B cell (primary cell): Measurements from ENCODE around the gene SSR3. TPM values are rescaled to one million over a fixed set of nuclear protein-coding genes. Genes with fewer than 3 reads are reported as not detected.

Experiments
- ATAC-seq: fragments of 200-7000 bp; cut with Tn5 transposase; one replicate; pipeline ENCODE4 v1.10.0; 2021; ENCODE audit warnings: low read depth, mild to moderate bottlenecking, moderate number of reproducible peaks, moderate library complexity
- CTCF ChIA-PET: fragments of 350-600 bp; sonication (Branson Sonifier 250); formaldehyde crosslinking; loops from one replicate; lab custom pipeline; 2021; ENCODE audit warnings: antibody characterized with exemption, inconsistent platforms; lab: Charles Lee
- POLR2A ChIA-PET: fragments of 350-600 bp; sonication (Branson Sonifier 250); formaldehyde crosslinking; loops from one replicate; lab custom pipeline; 2021; ENCODE audit warnings: antibody characterized with exemption; lab: Charles Lee
- DNase-seq: peaks from one replicate; pipeline ENCODE4 v3.0.0; 2013
- H2AFZ ChIP-seq: 2 replicates; pipeline ENCODE4 v1.6.1; 2012; ENCODE audit warnings: mild to moderate bottlenecking, low read depth, low read length; ENCODE audit not compliant: insufficient read depth, poor library complexity, severe bottlenecking
- H3K27ac ChIP-seq, 2 donors: 1 replicate in 1 of 2; 2 replicates in 1 of 2; pipeline ENCODE4 v1.5.1; 2012 to 2013; ENCODE audit warnings: low read length in 2 of 2, mild to moderate bottlenecking in 2 of 2, moderate library complexity in 1 of 2
- H3K27me3 ChIP-seq, 4 experiments: fragments of 200-600 bp in 1 of 4; sonication (generic) in 1 of 4; replicated peaks in 1 of 4; 1 replicate in 2 of 4; 2 replicates in 2 of 4; pipeline versions ENCODE4 v1.6.1 to v1.7.0; 2013 to 2016; ENCODE audit warnings: low read length in 3 of 4, mild to moderate bottlenecking in 2 of 4, mixed read lengths in 1 of 4, moderate library complexity in 1 of 4; ENCODE audit not compliant: insufficient read depth in 4 of 4, control insufficient read depth in 3 of 4; ENCODE audit errors: control extremely low read depth in 1 of 4
- H3K36me3 ChIP-seq, 2 experiments: replicated peaks in 1 of 2; 1 replicate in 1 of 2; 2 replicates in 1 of 2; pipeline versions ENCODE4 v1.6.1 to v1.7.1; 2013; ENCODE audit warnings: low read length in 1 of 2; ENCODE audit not compliant: insufficient read depth in 2 of 2, control insufficient read depth in 1 of 2; ENCODE audit errors: control extremely low read depth in 1 of 2, extremely low read depth in 1 of 2
- H3K4me1 ChIP-seq, 2 donors: fragments of 200-600 bp in 1 of 2; sonication (generic) in 1 of 2; 1 replicate in 1 of 2; 2 replicates in 1 of 2; pipeline versions ENCODE4 v1.5.1 to v1.6.1; 2013 to 2017; ENCODE audit warnings: low read length in 2 of 2; ENCODE audit not compliant: control insufficient read depth in 2 of 2, insufficient read depth in 2 of 2
- H3K4me2 ChIP-seq: replicated peaks from 2 replicates; pipeline ENCODE3; 2012; ENCODE audit warnings: mild to moderate bottlenecking, low read depth, low read length; ENCODE audit not compliant: poor library complexity, severe bottlenecking
- H3K4me3 ChIP-seq, 5 experiments: fragments of 200-600 bp in 1 of 5; sonication (generic) in 1 of 5; 1 replicate in 3 of 5; 2 replicates in 2 of 5; pipeline versions ENCODE4 v1.5.1 to v1.7.0; 2011 to 2016; ENCODE audit warnings: low read length in 4 of 5, mild to moderate bottlenecking in 4 of 5, low read depth in 2 of 5, control low read depth in 1 of 5, moderate library complexity in 1 of 5; ENCODE audit not compliant: insufficient read depth in 1 of 5; ENCODE audit errors: control extremely low read depth in 1 of 5, extremely low read depth in 1 of 5
- H3K79me2 ChIP-seq: fragments of 200-600 bp; sonication (generic); one replicate; pipeline ENCODE4 v1.6.0; 2016; ENCODE audit warnings: low read length; ENCODE audit not compliant: control insufficient read depth, insufficient read depth
- H3K9ac ChIP-seq: fragments of 200-600 bp; sonication (generic); 2 replicates; pipeline ENCODE4 v1.6.1; 2017; ENCODE audit warnings: mild to moderate bottlenecking, low read length, moderate library complexity
- H3K9me3 ChIP-seq, 3 donors: one replicate each; pipeline versions ENCODE4 v1.6.1 to v1.7.1; 2013; ENCODE audit warnings: low read length in 2 of 3; ENCODE audit not compliant: control insufficient read depth in 2 of 3, insufficient read depth in 1 of 3; ENCODE audit errors: control extremely low read depth in 1 of 3
- H4K20me1 ChIP-seq: 2 replicates; pipeline ENCODE4 v1.6.0; 2012; ENCODE audit warnings: mild to moderate bottlenecking, low read length; ENCODE audit not compliant: insufficient read depth, control insufficient read depth, poor library complexity, severe bottlenecking
- H3K27ac Mint-ChIP-seq: one replicate; pipeline ENCODE4 v1.8.0; 2021; ENCODE audit warnings: mixed read lengths
- H3K27me3 Mint-ChIP-seq: one replicate; pipeline ENCODE4 v1.8.0; 2021; ENCODE audit warnings: mixed read lengths
- H3K4me1 Mint-ChIP-seq: one replicate; pipeline ENCODE4 v1.8.0; 2021; ENCODE audit warnings: mixed read lengths
- H3K4me3 Mint-ChIP-seq: one replicate; pipeline ENCODE4 v1.8.0; 2021; ENCODE audit warnings: mixed read lengths
- H3K9me3 Mint-ChIP-seq: one replicate; pipeline ENCODE4 v1.8.0; 2022; ENCODE audit warnings: mixed read lengths; ENCODE audit not compliant: insufficient read depth
- CTCF ChIP-seq: fragments of 200-600 bp; IDR thresholded peaks from one replicate; pipeline ENCODE4 v1.8.0; 2022; ENCODE audit warnings: antibody characterized with exemption, mild to moderate bottlenecking
- EZH2 ChIP-seq: IDR thresholded peaks from 2 replicates; pipeline ENCODE4 v1.6.1; 2012; ENCODE audit warnings: borderline replicate concordance, low read depth, mild to moderate bottlenecking, moderate library complexity, low read length; ENCODE audit not compliant: insufficient read depth, poor library complexity, severe bottlenecking
- WGBS: methylation state at CpG from one replicate; pipeline ENCODE4 v1.1.5; 2013; ENCODE audit warnings: missing lambda C conversion rate; ENCODE audit not compliant: insufficient coverage; 5-methylcytosine and 5-hydroxymethylcytosine counted together
- intact Hi-C: fragments of 100-400 bp; cut with micrococcal nuclease; formaldehyde crosslinking; loops from one replicate; pipeline ENCODE4 v1.10.0; 2022
- polyA plus RNA-seq: library from polyadenylated mRNA; depleted of rRNA; stranded (reverse); fragments of >200 nt; gene quantifications from 2 replicates; pipeline ENCODE4 v1.2.3, GENCODE V29; 2012
- total RNA-seq, 2 donors: library from RNA; stranded (reverse); fragments of 120-200 nt in 1 of 2; gene quantifications; 1 replicate in 1 of 2; 2 replicates in 1 of 2; pipeline versions ENCODE4 v1.2.3 to v1.2.4, GENCODE V29; 2013 to 2022

SSR3 gene
- total and polyA plus RNA-seq, 2 donors (not counting 1 experiment from before 2014, with no cell fraction given) = 17.5 to 69.2 TPM

GRCh38 chr3:156553705-156554356 is 1.1 kb downstream of the SSR3 start:
- peak overlapping the region; percentile 100 for H2AFZ ChIP-seq
- WGBS = 25% methylated on average over 4 of the region's 11 CpGs
- DNase-seq = peak; percentile 5
- ATAC-seq = no peak
- H3K4me1 Mint-ChIP-seq = peaks cover 38% of the 10 kb centered on the region
- H3K9ac ChIP-seq = peak overlapping the region; percentile 97
- no peaks in the 10 kb centered on the region for H3K27me3 Mint-ChIP-seq
- intact Hi-C loops = loop anchor here (2.0 kb wide), 2 partner anchors 527 to 583 kb away; no protein-coding TSS in a partner anchor
- peaks cover 4% of the 10 kb centered on the region for H4K20me1 ChIP-seq
- H3K4me2 ChIP-seq = peak overlapping the region; percentile 84
- H3K4me1 ChIP-seq = peaks cover 14 to 16% of the 10 kb centered on the region in 2 donors
- H3K79me2 ChIP-seq = peaks cover 50% of the 10 kb centered on the region
- no peaks in the 10 kb centered on the region for H3K27me3 ChIP-seq
- TF ChIP-seq EZH2 (no peak), CTCF (no peak)
- peaks cover 1 to 37% of the 10 kb centered on the region in 2 experiments for H3K36me3 ChIP-seq
- POLR2A ChIA-PET = interaction anchor here (1.0 to 1.8 kb wide), 2 partner anchors 121 to 263 kb away, joined by 3 to 16 read pairs; partner anchors contain the start of gene TIPARP
- no peaks in the 10 kb centered on the region for H3K9me3 Mint-ChIP-seq
- CTCF ChIA-PET = interaction anchor here (0.7 to 3.0 kb wide), 10 partner anchors 13 to 648 kb away, joined by 3 to 30 read pairs (median 4); partner anchors contain the start of gene TIPARP
- H3K27ac ChIP-seq = no peak overlapping the region
- H3K9me3 ChIP-seq = no peaks in the 10 kb centered on the region
- H3K4me3 ChIP-seq = peak overlapping the region; percentile 83 to 97 (median 90)
- peak overlapping the region; percentile 53 for H3K27ac Mint-ChIP-seq
- H3K4me3 Mint-ChIP-seq = peak overlapping the region; percentile 97

GRCh38 chr3:156552973-156553372 is 1.9 kb downstream of the SSR3 start:
- Histone ChIP-seq H3K9me3 (no peaks in the 10 kb centered on the region), H3K36me3 (peaks cover 7 to 45% of the 10 kb centered on the region in 2 experiments), H3K9ac (no peak overlapping the region), H3K27me3 (no peaks in the 10 kb centered on the region), H3K4me3 (no peak overlapping the region), H2AFZ (no peak overlapping the region), H3K27ac (no peak overlapping the region), H3K79me2 (peaks cover 57% of the 10 kb centered on the region), H3K4me2 (no peak overlapping the region), H3K4me1 (peaks cover 14 to 16% of the 10 kb centered on the region in 2 donors), H4K20me1 (peaks cover 9% of the 10 kb centered on the region)
- DNase-seq (no peak), ATAC-seq (no peak)
- Mint-ChIP-seq H3K27me3 (no peaks in the 10 kb centered on the region), H3K9me3 (no peaks in the 10 kb centered on the region), H3K27ac (no peak overlapping the region), H3K4me1 (peaks cover 38% of the 10 kb centered on the region), H3K4me3 (peak overlapping the region; percentile 23)
- WGBS = no CpG with 5 or more reads among the region's 2 CpGs
- TF ChIP-seq EZH2 (no peak), CTCF (no peak)
- ChIA-PET POLR2A (interaction anchor here (0.7 kb wide), 1 partner anchor 522 kb away, joined by 6 read pairs; no protein-coding TSS in a partner anchor), CTCF (interaction anchor here (0.5 to 1.3 kb wide), 3 partner anchors 123 to 641 kb away, joined by 3 read pairs; no protein-coding TSS in a partner anchor)
- intact Hi-C loops = no loop called here
